CD14-positive monocyte (primary cell): Measurements from ENCODE around the gene AMPD3. TPM values are rescaled to one million over a fixed set of nuclear protein-coding genes. Genes with fewer than 3 reads are reported as not detected.

Source experiments
- DNase-seq, 3 donors: peaks; one replicate each; pipeline ENCODE4 v3.0.0-alpha.2; 2011 to 2022
- H2AFZ ChIP-seq: 2 replicates; pipeline ENCODE4 v1.6.0; 2012; ENCODE audit warnings: mild to moderate bottlenecking, low read depth, low read length, inconsistent platforms; ENCODE audit not compliant: insufficient read depth, poor library complexity, severe bottlenecking
- H3K27ac ChIP-seq, 2 donors: 1 replicate in 1 of 2; 2 replicates in 1 of 2; pipeline ENCODE4 v1.5.1; 2012 to 2013; ENCODE audit warnings: low read length in 2 of 2, control low read depth in 1 of 2, inconsistent platforms in 1 of 2, low read depth in 1 of 2, mild to moderate bottlenecking in 1 of 2
- H3K27me3 ChIP-seq, 2 donors: one replicate each; pipeline versions ENCODE4 v1.6.0 to v1.6.1; 2011 to 2013; ENCODE audit warnings: low read length in 2 of 2; ENCODE audit not compliant: control insufficient read depth in 2 of 2, insufficient read depth in 2 of 2
- H3K36me3 ChIP-seq, 2 donors: replicated peaks in 1 of 2; 1 replicate in 1 of 2; 2 replicates in 1 of 2; pipeline versions ENCODE4 v1.5.1 to v1.6.1; 2012 to 2013; ENCODE audit warnings: low read length in 2 of 2, control low read depth in 1 of 2, inconsistent platforms in 1 of 2, mild to moderate bottlenecking in 1 of 2; ENCODE audit not compliant: insufficient read depth in 2 of 2, control insufficient read depth in 1 of 2
- H3K4me1 ChIP-seq, 2 donors: 1 replicate in 1 of 2; 2 replicates in 1 of 2; pipeline versions ENCODE4 v1.5.1 to v1.6.1; 2012 to 2013; ENCODE audit warnings: low read length in 2 of 2, control low read depth in 1 of 2, inconsistent platforms in 1 of 2, mild to moderate bottlenecking in 1 of 2, moderate library complexity in 1 of 2; ENCODE audit not compliant: insufficient read depth in 2 of 2, control insufficient read depth in 1 of 2
- H3K4me2 ChIP-seq: replicated peaks from 2 replicates; pipeline ENCODE3; 2012; ENCODE audit warnings: low read length, moderate library complexity, mild to moderate bottlenecking; ENCODE audit not compliant: poor library complexity, severe bottlenecking; ENCODE audit errors: extremely low read depth
- H3K4me3 ChIP-seq, 3 experiments: fragments of 200-600 bp in 1 of 3; sonication (generic) in 1 of 3; replicated peaks in 1 of 3; 1 replicate in 2 of 3; 2 replicates in 1 of 3; pipeline ENCODE4 v1.5.1; 2011 to 2013; ENCODE audit warnings: low read length in 3 of 3, mild to moderate bottlenecking in 3 of 3, control low read depth in 2 of 3, low read depth in 2 of 3, inconsistent platforms in 1 of 3, moderate library complexity in 1 of 3
- H3K79me2 ChIP-seq: 2 replicates; pipeline ENCODE4 v1.6.0; 2012; ENCODE audit warnings: mild to moderate bottlenecking, control low read depth, inconsistent platforms, low read length, moderate library complexity; ENCODE audit not compliant: insufficient read depth
- H3K9ac ChIP-seq: 2 replicates; pipeline ENCODE4 v1.6.0; 2017; ENCODE audit warnings: low read length, mild to moderate bottlenecking; ENCODE audit not compliant: insufficient read depth, poor library complexity, severe bottlenecking
- H3K9me3 ChIP-seq, 2 donors: replicated peaks in 1 of 2; 1 replicate in 1 of 2; 2 replicates in 1 of 2; pipeline versions ENCODE4 v1.5.1 to v1.6.1; 2012 to 2013; ENCODE audit warnings: low read length in 2 of 2, control low read depth in 1 of 2; ENCODE audit not compliant: control insufficient read depth in 1 of 2, insufficient read depth in 1 of 2
- H4K20me1 ChIP-seq: 2 replicates; pipeline ENCODE4 v1.6.0; 2012; ENCODE audit warnings: mild to moderate bottlenecking, low read length, control low read depth, moderate library complexity; ENCODE audit not compliant: insufficient read depth
- H3K27ac Mint-ChIP-seq, 7 donors: one replicate each; pipeline ENCODE4 v1.8.0; 2020; ENCODE audit warnings: mild to moderate bottlenecking in 7 of 7, mixed read lengths in 7 of 7, moderate library complexity in 6 of 7, inconsistent platforms in 2 of 7
- H3K27me3 Mint-ChIP-seq, 3 donors: one replicate each; pipeline ENCODE4 v1.8.0; 2021 to 2022; ENCODE audit warnings: low read depth in 3 of 3, mild to moderate bottlenecking in 3 of 3, mixed read lengths in 3 of 3, moderate library complexity in 3 of 3, inconsistent platforms in 1 of 3
- H3K36me3 Mint-ChIP-seq, 2 donors: one replicate each; pipeline ENCODE4 v1.8.0; 2020; ENCODE audit warnings: mixed read lengths in 2 of 2, inconsistent platforms in 1 of 2, mild to moderate bottlenecking in 1 of 2
- H3K4me1 Mint-ChIP-seq: one replicate; pipeline ENCODE4 v1.8.0; 2020; ENCODE audit warnings: mild to moderate bottlenecking, mixed read lengths
- H3K4me3 Mint-ChIP-seq, 2 donors: one replicate each; pipeline ENCODE4 v1.8.0; 2020; ENCODE audit warnings: mild to moderate bottlenecking in 2 of 2, mixed read lengths in 2 of 2, moderate library complexity in 1 of 2
- H3K9me3 Mint-ChIP-seq, 7 donors: one replicate each; pipeline ENCODE4 v1.8.0; 2020 to 2022; ENCODE audit warnings: mixed read lengths in 7 of 7, mild to moderate bottlenecking in 6 of 7, moderate library complexity in 6 of 7, inconsistent platforms in 2 of 7
- CTCF ChIP-seq: fragments of 200-600 bp; IDR thresholded peaks from one replicate; pipeline ENCODE4 v1.8.0; 2022; ENCODE audit warnings: antibody characterized with exemption, mild to moderate bottlenecking
- WGBS: methylation state at CpG from one replicate; pipeline ENCODE4 v1.1.5; 2013; ENCODE audit warnings: missing lambda C conversion rate; ENCODE audit not compliant: insufficient coverage; 5-methylcytosine and 5-hydroxymethylcytosine counted together
- intact Hi-C, 2 donors: fragments of 100-400 bp; cut with micrococcal nuclease; formaldehyde crosslinking; loops; one replicate each; pipeline versions ENCODE4 v1.15.0 to v1.15.1; 2023
- polyA plus RNA-seq, 3 donors: library from polyadenylated mRNA; depleted of rRNA in 1 of 3; unstranded in 2 of 3; stranded (reverse) in 1 of 3; fragments of 300-500 nt in 2 of 3; fragments of >200 nt in 1 of 3; fragmentation: Illumina TruSeq in 2 of 3; gene quantifications; 1 replicate in 2 of 3; 2 replicates in 1 of 3; pipeline ENCODE4 v1.2.3, GENCODE V29; 2012 to 2021

Gene AMPD3
- polyA plus RNA-seq, 3 donors: 10.5 to 24.3 (median 14.3) TPM

- Mint-ChIP-seq H3K36me3 (peaks cover 67 to 88% of the 10 kb centered on the region in 2 donors), H3K9me3 (no peaks in the 10 kb centered on the region), H3K27me3 (no peaks in the 10 kb centered on the region), H3K27ac (peak overlapping the region in 3 of 7 donors; percentile 3 to 12 (median 6)), H3K4me1 (no peaks in the 10 kb centered on the region), H3K4me3 (no peak overlapping the region)
- intact Hi-C loops: no loop called here
- DNase-seq: no peak
- no peak for TF ChIP-seq CTCF
- Histone ChIP-seq H3K36me3 (peaks cover 86 to 96% of the 10 kb centered on the region in 2 donors), H3K4me3 (no peak overlapping the region), H4K20me1 (no peaks in the 10 kb centered on the region), H3K4me2 (no peak overlapping the region), H3K79me2 (no peaks in the 10 kb centered on the region), H3K4me1 (no peaks in the 10 kb centered on the region), H2AFZ (no peak overlapping the region), H3K9me3 (no peaks in the 10 kb centered on the region), H3K27ac (no peak overlapping the region), H3K9ac (no peak overlapping the region), H3K27me3 (no peaks in the 10 kb centered on the region)
- WGBS: 86% methylated on average over 5 of the region's 6 CpGs
Measured at GRCh38 chr11:10526974-10527918, 72.2 kb downstream of the AMPD3 start.

- Mint-ChIP-seq H3K36me3 (peaks cover 71 to 86% of the 10 kb centered on the region in 2 donors), H3K9me3 (no peaks in the 10 kb centered on the region)
Measured at GRCh38 chr11:10528121-10528520, 73.1 kb downstream of the AMPD3 start.

More at GRCh38 chr11:10528121-10528520, 73.1 kb downstream of the AMPD3 start:
- no peak for DNase-seq
- H3K9me3 ChIP-seq: no peaks in the 10 kb centered on the region
- no peak for TF ChIP-seq CTCF
- intact Hi-C loops: no loop called here
- no peak overlapping the region for H2AFZ ChIP-seq
- H3K27me3 ChIP-seq: no peaks in the 10 kb centered on the region
- Mint-ChIP-seq H3K4me3 (no peak overlapping the region), H3K27me3 (no peaks in the 10 kb centered on the region), H3K4me1 (no peaks in the 10 kb centered on the region), H3K27ac (no peak overlapping the region)
- no peaks in the 10 kb centered on the region for H4K20me1 ChIP-seq
- peaks cover 86 to 96% of the 10 kb centered on the region in 2 donors for H3K36me3 ChIP-seq
- H3K9ac ChIP-seq: no peak overlapping the region
- no peak overlapping the region for H3K27ac ChIP-seq
- H3K79me2 ChIP-seq: no peaks in the 10 kb centered on the region
- H3K4me3 ChIP-seq: no peak overlapping the region
- H3K4me1 ChIP-seq: no peaks in the 10 kb centered on the region
- no peak overlapping the region for H3K4me2 ChIP-seq
